BJ (cell line): ENCODE measurements around the gene LAMA2. TPM values are rescaled to one million over a fixed set of nuclear protein-coding genes. Genes with fewer than 3 reads are reported as not detected.

ENCODE experiments used
- CTCF ChIA-PET: fragments of 350-600 bp; formaldehyde crosslinking; extraction: SDS; loops from one replicate; lab custom pipeline; 2021; ENCODE audit warnings: antibody characterized with exemption, inconsistent platforms; lab: Yijun Ruan, JAX
- POLR2A ChIA-PET: fragments of 300-600 bp; sonication (Branson Sonifier 250); formaldehyde crosslinking; extraction: SDS; loops from one replicate; lab custom pipeline; 2021; ENCODE audit warnings: antibody characterized with exemption; lab: Charles Lee
- DNase-seq: peaks from one replicate; pipeline ENCODE4 v3.0.0-alpha.2; 2011; ENCODE audit warnings: low read depth
- H3K27me3 ChIP-seq: 2 replicates; pipeline ENCODE4 v1.6.0; 2011; ENCODE audit warnings: low read length; ENCODE audit not compliant: control insufficient read depth, insufficient read depth
- H3K36me3 ChIP-seq: 2 replicates; pipeline ENCODE4 v1.5.1; 2011; ENCODE audit warnings: low read length; ENCODE audit not compliant: control insufficient read depth, insufficient read depth
- H3K4me3 ChIP-seq: 2 replicates; pipeline ENCODE4 v1.5.1; 2011; ENCODE audit warnings: low read depth, mild to moderate bottlenecking, control low read depth, low read length
- polyA plus RNA-seq: library from polyadenylated mRNA; depleted of rRNA; stranded (reverse); fragments of >200 nt; gene quantifications from 2 replicates; pipeline ENCODE4 v1.2.3, GENCODE V29; 2011
- TF ChIP-seq, protein P1 (sequence below): IDR thresholded peaks from 2 replicates; pipeline ENCODE4 v1.5.1; 2011; ENCODE audit warnings: low read depth, mild to moderate bottlenecking, control low read depth, inconsistent platforms, low read length, moderate library complexity; ENCODE audit not compliant: insufficient read depth

The LAMA2 gene
- polyA plus RNA-seq, 1 experiment, result 50.0 TPM

DNA sequence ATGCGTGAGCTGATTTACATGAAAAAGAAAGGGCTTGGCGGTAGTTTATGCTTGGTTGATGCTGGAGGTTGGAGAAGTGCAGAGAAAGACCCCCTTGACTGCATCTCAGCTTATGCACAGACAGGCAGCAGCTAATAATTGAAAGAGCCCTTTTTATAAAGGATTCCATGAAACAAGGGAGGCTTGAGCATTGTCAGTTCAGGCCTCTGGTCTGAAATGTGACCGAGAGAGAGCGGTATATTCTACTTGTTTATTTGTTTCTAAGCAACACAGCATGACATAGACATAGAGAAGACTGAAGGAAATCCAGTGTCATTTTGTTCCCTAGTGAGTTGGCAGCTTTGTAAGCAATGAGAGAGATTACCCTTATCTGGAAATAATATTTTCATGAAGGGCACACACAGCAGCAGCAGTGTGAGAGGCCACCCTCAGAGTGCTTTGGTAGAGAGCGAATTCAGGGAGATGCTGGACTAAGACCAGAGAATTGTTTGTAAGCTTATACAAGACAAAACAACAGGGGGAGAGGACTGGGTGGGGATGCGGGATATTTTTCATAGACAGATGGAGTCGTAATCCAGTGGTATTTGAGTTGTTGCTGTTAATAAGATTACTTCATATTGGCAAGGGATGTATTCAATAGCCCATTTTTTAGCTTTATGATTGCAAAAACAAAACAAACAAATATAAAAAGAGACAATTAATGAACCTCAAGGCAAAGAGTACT, 34.6 kb upstream of the LAMA2 start:
- Histone ChIP-seq H3K27me3 (no peaks in the 10 kb centered on the region), H3K36me3 (no peaks in the 10 kb centered on the region), H3K4me3 (no peak overlapping the region)
- CTCF ChIA-PET, result interaction anchor here (1.1 kb wide), 1 partner anchor 21 kb away, joined by 3 read pairs; no protein-coding TSS in a partner anchor
- TF ChIP-seq, protein P1, sequence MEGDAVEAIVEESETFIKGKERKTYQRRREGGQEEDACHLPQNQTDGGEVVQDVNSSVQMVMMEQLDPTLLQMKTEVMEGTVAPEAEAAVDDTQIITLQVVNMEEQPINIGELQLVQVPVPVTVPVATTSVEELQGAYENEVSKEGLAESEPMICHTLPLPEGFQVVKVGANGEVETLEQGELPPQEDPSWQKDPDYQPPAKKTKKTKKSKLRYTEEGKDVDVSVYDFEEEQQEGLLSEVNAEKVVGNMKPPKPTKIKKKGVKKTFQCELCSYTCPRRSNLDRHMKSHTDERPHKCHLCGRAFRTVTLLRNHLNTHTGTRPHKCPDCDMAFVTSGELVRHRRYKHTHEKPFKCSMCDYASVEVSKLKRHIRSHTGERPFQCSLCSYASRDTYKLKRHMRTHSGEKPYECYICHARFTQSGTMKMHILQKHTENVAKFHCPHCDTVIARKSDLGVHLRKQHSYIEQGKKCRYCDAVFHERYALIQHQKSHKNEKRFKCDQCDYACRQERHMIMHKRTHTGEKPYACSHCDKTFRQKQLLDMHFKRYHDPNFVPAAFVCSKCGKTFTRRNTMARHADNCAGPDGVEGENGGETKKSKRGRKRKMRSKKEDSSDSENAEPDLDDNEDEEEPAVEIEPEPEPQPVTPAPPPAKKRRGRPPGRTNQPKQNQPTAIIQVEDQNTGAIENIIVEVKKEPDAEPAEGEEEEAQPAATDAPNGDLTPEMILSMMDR, result no peak
- POLR2A ChIA-PET, result no interaction called here
- DNase-seq, result no peak

DNA sequence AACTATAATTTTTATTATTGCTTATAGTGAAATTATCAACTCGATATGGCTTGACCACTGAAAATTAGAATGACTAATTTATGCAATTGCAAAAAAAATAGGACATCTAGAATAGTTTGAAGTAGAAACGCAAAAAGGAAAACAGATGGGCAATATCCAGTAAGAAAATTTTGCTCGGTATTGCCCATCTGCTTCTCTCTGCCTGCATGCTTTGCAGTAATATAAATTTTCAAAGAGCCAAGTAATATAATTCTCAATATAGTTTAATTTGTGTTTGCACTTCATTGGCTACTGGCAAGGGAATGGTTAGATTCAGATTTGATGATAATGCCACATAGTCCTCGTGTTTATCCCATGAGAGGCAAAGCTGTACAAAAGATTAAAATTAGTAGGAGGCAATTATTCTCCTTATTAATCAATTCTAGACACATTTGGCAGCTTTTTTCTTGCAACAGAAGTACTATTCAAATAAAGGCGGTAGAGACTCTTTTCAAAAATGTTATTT, 27.3 kb upstream of the LAMA2 start:
- CTCF ChIA-PET, result no interaction called here
- DNase-seq, result no peak
- H3K27me3 ChIP-seq, result no peaks in the 10 kb centered on the region
- H3K36me3 ChIP-seq, result no peaks in the 10 kb centered on the region
- POLR2A ChIA-PET, result no interaction called here
- TF ChIP-seq, protein P1, result no peak
- H3K4me3 ChIP-seq, result no peak overlapping the region

DNA sequence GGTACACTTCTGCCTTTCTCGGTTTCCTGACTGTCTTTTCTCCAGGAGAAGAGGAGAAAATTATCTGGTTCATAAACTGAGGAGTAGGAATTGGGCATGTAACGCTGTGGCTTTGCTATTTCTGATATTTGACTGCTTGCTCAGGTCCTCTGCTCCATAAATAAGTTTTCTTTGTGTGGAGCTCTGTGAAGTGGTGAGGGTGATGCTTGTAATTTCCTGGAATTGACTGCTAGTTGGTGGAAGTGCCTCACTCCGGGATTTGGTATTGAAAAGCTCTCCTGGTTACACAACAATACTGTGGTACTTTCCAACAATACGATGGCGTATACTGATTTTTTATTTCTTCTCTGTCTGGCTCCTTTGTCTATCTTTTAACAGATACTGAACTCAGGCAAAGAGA, 25.1 kb upstream of the LAMA2 start:
- Histone ChIP-seq H3K27me3 (no peaks in the 10 kb centered on the region), H3K4me3 (no peak overlapping the region), H3K36me3 (no peaks in the 10 kb centered on the region)
- TF ChIP-seq, protein P1, result no peak
- CTCF ChIA-PET, result no interaction called here
- POLR2A ChIA-PET, result no interaction called here
- no peak for DNase-seq

DNA sequence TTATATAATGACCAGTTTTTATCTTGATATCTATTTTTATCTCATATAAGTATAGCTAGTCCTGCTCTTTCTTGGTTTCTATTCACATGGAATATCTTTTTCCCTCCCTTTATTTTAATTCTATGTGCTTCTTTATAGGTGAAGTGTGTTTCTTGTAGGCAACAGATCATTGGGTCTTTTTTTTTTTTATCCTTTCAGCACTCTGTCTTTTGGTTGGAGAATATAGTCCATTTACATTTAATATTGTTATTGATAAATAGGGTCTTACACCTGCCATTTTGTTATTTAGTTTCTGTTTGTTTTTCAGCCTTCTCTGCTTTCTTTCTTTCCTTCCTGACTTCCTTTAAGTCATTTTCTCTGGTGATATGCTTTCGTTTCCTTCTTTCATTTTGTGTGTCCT, 22.2 kb upstream of the LAMA2 start:
- H3K4me3 ChIP-seq, result no peak overlapping the region

DNA sequence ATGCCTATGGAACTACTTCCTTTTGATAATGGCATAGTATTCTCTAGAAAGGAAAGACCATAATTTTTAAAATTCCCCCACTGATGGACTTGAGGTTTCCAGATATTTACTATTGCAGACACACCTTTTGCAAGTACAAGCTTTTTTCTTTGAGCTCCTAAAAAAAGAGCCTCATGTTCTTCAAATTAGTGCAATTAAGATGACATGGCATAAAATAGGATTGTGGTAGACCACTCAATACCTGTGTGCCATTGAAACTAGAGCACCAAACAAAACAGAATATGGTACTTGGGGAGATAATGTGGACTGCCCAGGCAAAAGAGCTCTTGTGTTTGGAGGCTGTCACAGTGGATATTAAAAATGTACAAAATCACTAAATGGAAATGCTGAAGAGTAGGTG, 19.0 kb upstream of the LAMA2 start:
- POLR2A ChIA-PET, result no interaction called here
- TF ChIP-seq, protein P1, result no peak
- CTCF ChIA-PET, result no interaction called here

More for the DNA sequence above, 22.2 kb upstream of the LAMA2 start:
- TF ChIP-seq, protein P1, result no peak
- no peaks in the 10 kb centered on the region for H3K36me3 ChIP-seq
- no peak for DNase-seq
- no peaks in the 10 kb centered on the region for H3K27me3 ChIP-seq
- CTCF ChIA-PET, result no interaction called here
- POLR2A ChIA-PET, result no interaction called here

More for the DNA sequence above, 19.0 kb upstream of the LAMA2 start:
- no peak overlapping the region for H3K4me3 ChIP-seq
- DNase-seq, result no peak
- H3K27me3 ChIP-seq, result no peaks in the 10 kb centered on the region
- H3K36me3 ChIP-seq, result no peaks in the 10 kb centered on the region
